IMR-90 (cell line): ENCODE data around the gene PNPLA5. TPM values are rescaled to one million over a fixed set of nuclear protein-coding genes. Genes with fewer than 3 reads are reported as not detected.
A peak's percentile ranks its signal among the peaks of the same experiment; 100 is the strongest.

ENCODE experiments used
- ATAC-seq: fragments of 200-7000 bp; cut with Tn5 transposase; 2 replicates; pipeline ENCODE4 v1.9.1; 2020; ENCODE audit warnings: low read depth, mild to moderate bottlenecking, moderate library complexity
- BruUV-seq: library from RNA; stranded (reverse); fragments of 400-500 nt; replicated peaks from 2 replicates; lab custom pipeline; 2021; lab: Mats Ljungman, UMichigan
- CTCF ChIA-PET: fragments of 300-600 bp; formaldehyde crosslinking; extraction: SDS; loops from one replicate; lab custom pipeline; 2021; ENCODE audit warnings: antibody characterized with exemption; lab: Yijun Ruan, JAX
- POLR2A ChIA-PET: fragments of 300-600 bp; sonication (Branson Sonifier 250); formaldehyde crosslinking; loops from one replicate; lab custom pipeline; 2022; ENCODE audit warnings: antibody characterized with exemption; ENCODE audit not compliant: unreplicated experiment; lab: Charles Lee
- DNase-seq: peaks from one replicate; pipeline ENCODE4 v3.0.0; 2013
- H2AFZ ChIP-seq: replicated peaks from 2 replicates; pipeline ENCODE3; 2013; ENCODE audit warnings: low read length, mild to moderate bottlenecking; ENCODE audit not compliant: poor library complexity
- H2AK5ac ChIP-seq: 2 replicates; pipeline ENCODE4 v1.6.1; 2013; ENCODE audit warnings: low read depth, low read length, inconsistent platforms
- H2AK9ac ChIP-seq: replicated peaks from 2 replicates; pipeline ENCODE3; 2013; ENCODE audit warnings: mild to moderate bottlenecking, low read depth, low read length, moderate library complexity; ENCODE audit not compliant: poor library complexity
- H2BK120ac ChIP-seq: 2 replicates; pipeline ENCODE4 v1.6.1; 2013; ENCODE audit warnings: low read depth, low read length, inconsistent platforms
- H2BK15ac ChIP-seq: 3 replicates; pipeline ENCODE4 v1.6.1; 2013; ENCODE audit warnings: low read depth, low read length, inconsistent platforms
- H2BK20ac ChIP-seq: 2 replicates; pipeline ENCODE4 v1.6.1; 2013; ENCODE audit warnings: low read depth, mild to moderate bottlenecking, inconsistent platforms, low read length, moderate library complexity
- H2BK5ac ChIP-seq: 2 replicates; pipeline ENCODE4 v1.6.1; 2013; ENCODE audit warnings: mild to moderate bottlenecking, low read depth, low read length, inconsistent platforms; ENCODE audit not compliant: poor library complexity, severe bottlenecking
- H3K14ac ChIP-seq: replicated peaks from 2 replicates; pipeline ENCODE4 v1.6.1; 2013; ENCODE audit warnings: low read depth, low read length, inconsistent platforms
- H3K18ac ChIP-seq: 2 replicates; pipeline ENCODE4 v1.6.1; 2013; ENCODE audit warnings: low read depth, low read length, control low read depth
- H3K23ac ChIP-seq: 2 replicates; pipeline ENCODE4 v1.6.1; 2013; ENCODE audit warnings: low read depth, low read length, inconsistent platforms
- H3K27ac ChIP-seq: 2 replicates; pipeline ENCODE4 v1.5.1; 2013; ENCODE audit warnings: mild to moderate bottlenecking, control low read depth, low read length; ENCODE audit not compliant: insufficient read depth
- H3K27me3 ChIP-seq: 2 replicates; pipeline ENCODE4 v1.6.1; 2013; ENCODE audit warnings: low read length; ENCODE audit not compliant: control insufficient read depth, insufficient read depth
- H3K36me3 ChIP-seq: 2 replicates; pipeline ENCODE4 v1.6.1; 2013; ENCODE audit warnings: low read length, mixed read lengths; ENCODE audit not compliant: control insufficient read depth, insufficient read depth
- H3K4ac ChIP-seq: 2 replicates; pipeline ENCODE4 v1.6.1; 2013; ENCODE audit warnings: low read depth, low read length, inconsistent platforms
- H3K4me1 ChIP-seq: 2 replicates; pipeline ENCODE4 v1.6.1; 2013; ENCODE audit warnings: low read length, mixed read lengths; ENCODE audit not compliant: control insufficient read depth, insufficient read depth
- H3K4me2 ChIP-seq: 2 replicates; pipeline ENCODE4 v1.6.1; 2013; ENCODE audit warnings: low read depth, mild to moderate bottlenecking, control low read depth, low read length, moderate library complexity
- H3K4me3 ChIP-seq: 2 replicates; pipeline ENCODE4 v1.5.1; 2013; ENCODE audit warnings: low read depth, mild to moderate bottlenecking, control low read depth, low read length, moderate library complexity; ENCODE audit not compliant: insufficient read depth
- H3K56ac ChIP-seq: 2 replicates; pipeline ENCODE4 v1.6.1; 2013; ENCODE audit warnings: low read length, inconsistent platforms; ENCODE audit not compliant: insufficient read depth; ENCODE audit errors: extremely low read depth
- H3K79me1 ChIP-seq, 2 experiments: 2 replicates each; pipeline ENCODE4 v1.6.1; 2013; ENCODE audit warnings: low read length in 2 of 2, inconsistent platforms in 1 of 2, low read depth in 1 of 2
- H3K9ac ChIP-seq: 2 replicates; pipeline ENCODE4 v1.6.1; 2013; ENCODE audit warnings: low read depth, low read length, control low read depth
- H3K9me1 ChIP-seq: 2 replicates; pipeline ENCODE4 v1.6.1; 2013; ENCODE audit warnings: low read length, inconsistent platforms; ENCODE audit not compliant: insufficient read depth
- H3K9me3 ChIP-seq: 2 replicates; pipeline ENCODE4 v1.6.1; 2013; ENCODE audit warnings: low read length; ENCODE audit not compliant: control insufficient read depth, insufficient read depth
- H4K20me1 ChIP-seq: 2 replicates; pipeline ENCODE4 v1.6.1; 2013; ENCODE audit warnings: low read length, inconsistent platforms; ENCODE audit not compliant: insufficient read depth
- H4K5ac ChIP-seq: 2 replicates; pipeline ENCODE4 v1.6.1; 2013; ENCODE audit warnings: mild to moderate bottlenecking, low read depth, low read length, control low read depth
- H4K8ac ChIP-seq, 2 experiments: 2 replicates each; pipeline ENCODE4 v1.6.1; 2013; ENCODE audit warnings: low read depth in 2 of 2, low read length in 2 of 2, control low read depth in 1 of 2, inconsistent platforms in 1 of 2
- H4K91ac ChIP-seq: 2 replicates; pipeline ENCODE4 v1.6.1; 2013; ENCODE audit warnings: low read depth, low read length, inconsistent platforms; ENCODE audit not compliant: insufficient read depth
- BHLHE40 ChIP-seq: fragments of 150-350 bp; IDR thresholded peaks from 2 replicates; pipeline ENCODE4 v1.6.1; 2016; ENCODE audit warnings: mild to moderate bottlenecking, low read depth, low read length
- CEBPB ChIP-seq: IDR thresholded peaks from 2 replicates; pipeline ENCODE4 v1.6.1; 2012; ENCODE audit warnings: low read depth, low read length, improper control_type of control experiment
- CTCF ChIP-seq: conservative IDR thresholded peaks from 2 replicates; pipeline ENCODE4 v1.5.1; 2012; ENCODE audit warnings: mild to moderate bottlenecking, low read depth, low read length, improper control_type of control experiment
- ELK1 ChIP-seq: fragments of 150-350 bp; IDR thresholded peaks from 2 replicates; pipeline ENCODE4 v1.6.1; 2016; ENCODE audit warnings: low read depth, mild to moderate bottlenecking, low read length, moderate library complexity, borderline replicate concordance
- FOS ChIP-seq: fragments of 150-350 bp; IDR thresholded peaks from 2 replicates; pipeline ENCODE4 v1.6.1; 2016; ENCODE audit warnings: low read depth, low read length
- MAFK ChIP-seq: IDR thresholded peaks from 2 replicates; pipeline ENCODE4 v1.6.1; 2012; ENCODE audit warnings: low read depth, low read length, improper control_type of control experiment
- MAZ ChIP-seq: IDR thresholded peaks from 2 replicates; pipeline ENCODE4 v1.6.1; 2012; ENCODE audit warnings: low read depth, mild to moderate bottlenecking, low read length, improper control_type of control experiment, moderate library complexity, borderline replicate concordance
- MXI1 ChIP-seq: IDR thresholded peaks from 2 replicates; pipeline ENCODE4 v1.6.1; 2012; ENCODE audit warnings: low read depth, mild to moderate bottlenecking, low read length, moderate library complexity, borderline replicate concordance
- NFE2L2 ChIP-seq: fragments of 150-350 bp; IDR thresholded peaks from 2 replicates; pipeline ENCODE4 v1.6.1; 2016; ENCODE audit warnings: low read depth, mild to moderate bottlenecking, low read length
- RAD21 ChIP-seq: IDR thresholded peaks from 2 replicates; pipeline ENCODE4 v1.6.1; 2012; ENCODE audit warnings: low read length, improper control_type of control experiment
- RCOR1 ChIP-seq: IDR thresholded peaks from 2 replicates; pipeline ENCODE4 v1.6.1; 2012; ENCODE audit warnings: mild to moderate bottlenecking, low read length, improper control_type of control experiment; ENCODE audit not compliant: insufficient replicate concordance
- RFX5 ChIP-seq: IDR thresholded peaks from 2 replicates; pipeline ENCODE4 v1.8.0; 2012; ENCODE audit warnings: low read depth, mild to moderate bottlenecking, low read length, moderate library complexity
- SMC3 ChIP-seq: fragments of 150-350 bp; IDR thresholded peaks from 2 replicates; pipeline ENCODE4 v1.6.1; 2016; ENCODE audit warnings: low read depth, mild to moderate bottlenecking, antibody characterized with exemption, low read length, moderate library complexity
- WGBS, 2 experiments: methylation state at CpG; one replicate each; pipeline versions ENCODE4 v1.1.5 to v1.1.7; 2013; ENCODE audit warnings: missing lambda C conversion rate in 2 of 2; ENCODE audit not compliant: insufficient read length in 1 of 2; ENCODE audit errors: extremely low coverage in 2 of 2; 5-methylcytosine and 5-hydroxymethylcytosine counted together
- dilution Hi-C: fragments of 300-500 bp; cut with HindIII; formaldehyde crosslinking; loops from one replicate; pipeline ENCODE4 v1.14.3; 2018; ENCODE audit warnings: low sequenced_read_pairs; ENCODE audit not compliant: unreplicated experiment
- in situ Hi-C: fragments of 300-500 bp; cut with MboI; formaldehyde crosslinking; loops from 3 replicates; pipeline ENCODE4 v1.14.3; 2019; ENCODE audit warnings: low sequenced_read_pairs, inconsistent platforms, mixed read lengths
- intact Hi-C: fragments of 100-400 bp; cut with micrococcal nuclease; formaldehyde crosslinking; loops from 2 replicates; pipeline ENCODE4 v1.10.0; 2022
- polyA plus RNA-seq, 3 experiments: library from polyadenylated mRNA; depleted of rRNA; stranded (reverse); fragments of >200 nt; gene quantifications; 2 replicates each; pipeline ENCODE4 v1.2.3, GENCODE V29; 2012; ENCODE audit warnings: low replicate concordance in 1 of 3
- total RNA-seq: library from RNA; depleted of rRNA; stranded (reverse); fragments of >200 nt; gene quantifications from 2 replicates; pipeline ENCODE4 v1.2.3, GENCODE V29; 2012

PNPLA5 gene
- total and polyA plus RNA-seq, 2 of the 4 experiments (the other 2 are of a cell fraction): 0.18 to 0.44 TPM

- POLR2A ChIA-PET: interaction anchor here (0.6 kb wide), 1 partner anchor 162 kb away, joined by 8 read pairs; no protein-coding TSS in a partner anchor
- H3K4me2 ChIP-seq: peak overlapping the region; percentile 33; the same call in 1 of the 2 replicates
- peak overlapping the region; percentile 14 for H2AFZ ChIP-seq
These were observed 33.1 kb upstream of the PNPLA5 start for GRCh38 chr22:43924877-43925276.

More at GRCh38 chr22:43924877-43925276, 33.1 kb upstream of the PNPLA5 start:
- no peak overlapping the region for H3K9ac ChIP-seq
- H3K4me1 ChIP-seq: peaks cover 25% of the 10 kb centered on the region
- ATAC-seq: no peak
- H3K27me3 ChIP-seq: no peaks in the 10 kb centered on the region
- H3K23ac ChIP-seq: no peak overlapping the region
- no peak overlapping the region for H4K91ac ChIP-seq
- no peak for TF ChIP-seq MAZ
- TF ChIP-seq MXI1: no peak
- TF ChIP-seq FOS: no peak
- TF ChIP-seq RFX5: no peak
- no peak for TF ChIP-seq MAFK
- no peak for TF ChIP-seq RCOR1
- TF ChIP-seq BHLHE40: no peak
- TF ChIP-seq SMC3: no peak
- TF ChIP-seq RAD21: no peak
- TF ChIP-seq CTCF: no peak
- TF ChIP-seq NFE2L2: no peak
- TF ChIP-seq ELK1: no peak
- TF ChIP-seq CEBPB: no peak
- no TSS peak for BruUV-seq
- H2BK15ac ChIP-seq: no peak overlapping the region
- H2BK120ac ChIP-seq: no peak overlapping the region
- peak overlapping the region; percentile 30; the same call in 1 of the 2 replicates for H2AK5ac ChIP-seq
- H2AK9ac ChIP-seq: peak overlapping the region; percentile 91
- H3K79me1 ChIP-seq: peaks cover 0 to 23% of the 10 kb centered on the region in 2 experiments; a peak in 2 of 4 replicates
- H3K4me3 ChIP-seq: no peak overlapping the region
- H3K56ac ChIP-seq: no peak overlapping the region
- H3K4ac ChIP-seq: 0 out of 2 replicates have a peak overlapping the region, but pooled peaks have one; percentile 15
- peaks cover 6% of the 10 kb centered on the region; the same call in 1 of the 2 replicates for H4K20me1 ChIP-seq
- peaks cover 30% of the 10 kb centered on the region for H3K9me1 ChIP-seq
- no peak overlapping the region for H2BK5ac ChIP-seq
- H3K18ac ChIP-seq: no peak overlapping the region
- H3K9me3 ChIP-seq: no peaks in the 10 kb centered on the region
- no peak overlapping the region for H4K8ac ChIP-seq
- H4K5ac ChIP-seq: no peak overlapping the region
- no peak overlapping the region for H2BK20ac ChIP-seq
- DNase-seq: no peak
- WGBS, 2 experiments: no CpG with 5 or more reads among the region's 7 CpGs
- intact Hi-C loops (no loop called here), dilution Hi-C loops (no loop called here), in situ Hi-C loops (no loop called here)
- no peak overlapping the region for H3K27ac ChIP-seq
- CTCF ChIA-PET: interaction anchor here (1.8 kb wide), 1 partner anchor 21 kb away, joined by 5 read pairs; no protein-coding TSS in a partner anchor
- H3K14ac ChIP-seq: peak overlapping the region; percentile 6; the same call in 1 of the 2 replicates
- H3K36me3 ChIP-seq: peaks cover 4% of the 10 kb centered on the region; the same call in 1 of the 2 replicates
